Hepatocyte (in vitro differentiated cells): ENCODE results near the gene HDDC3. TPM values are rescaled to one million over a fixed set of nuclear protein-coding genes. Genes with fewer than 3 reads are reported as not detected.
"Not testable (repeated sequence)": the region's sequence is repeated elsewhere in the genome, so short reads cannot be mapped to it uniquely, and the experiment has no call there.

ENCODE experiments used
- DNase-seq: peaks from one replicate; pipeline ENCODE4 v3.0.0-alpha.2; 2016; ENCODE audit warnings: low spot score
- H2AFZ ChIP-seq: fragments of 200-600 bp; sonication (generic); 2 replicates; pipeline ENCODE4 v1.6.0; 2016; ENCODE audit warnings: antibody characterized with exemption, mild to moderate bottlenecking
- H3K27ac ChIP-seq: fragments of 200-600 bp; sonication (generic); 2 replicates; pipeline ENCODE4 v1.5.1; 2016; ENCODE audit warnings: mild to moderate bottlenecking
- H3K27me3 ChIP-seq: fragments of 200-600 bp; sonication (generic); 2 replicates; pipeline ENCODE4 v1.6.1; 2016
- H3K36me3 ChIP-seq: fragments of 200-600 bp; sonication (generic); replicated peaks from 2 replicates; pipeline ENCODE4 v1.5.1; 2016; ENCODE audit warnings: low read depth; ENCODE audit not compliant: insufficient read depth
- H3K4me1 ChIP-seq: fragments of 200-600 bp; sonication (generic); 2 replicates; pipeline ENCODE4 v1.5.1; 2016; ENCODE audit warnings: mild to moderate bottlenecking, moderate library complexity; ENCODE audit not compliant: insufficient read depth
- H3K4me2 ChIP-seq: fragments of 200-600 bp; sonication (generic); 2 replicates; pipeline ENCODE4 v1.6.0; 2016
- H3K4me3 ChIP-seq: fragments of 200-600 bp; sonication (generic); 2 replicates; pipeline ENCODE4 v1.5.1; 2016; ENCODE audit warnings: mild to moderate bottlenecking
- H3K79me2 ChIP-seq: fragments of 200-600 bp; sonication (generic); 2 replicates; pipeline ENCODE4 v1.6.0; 2017; ENCODE audit warnings: mild to moderate bottlenecking
- H3K9me2 ChIP-seq: fragments of 200-600 bp; sonication (generic); replicated peaks from 2 replicates; pipeline ENCODE4 v1.6.0; 2017; ENCODE audit warnings: mild to moderate bottlenecking; ENCODE audit not compliant: insufficient read depth
- H3K9me3 ChIP-seq: fragments of 200-600 bp; sonication (generic); 2 replicates; pipeline ENCODE4 v1.5.1; 2016; ENCODE audit warnings: low read depth, mild to moderate bottlenecking
- H4K20me1 ChIP-seq: fragments of 200-600 bp; sonication (generic); 2 replicates; pipeline ENCODE4 v1.6.0; 2016; ENCODE audit warnings: mild to moderate bottlenecking; ENCODE audit not compliant: insufficient read depth, poor library complexity, severe bottlenecking
- CTCF ChIP-seq: fragments of 200-600 bp; sonication (generic); IDR thresholded peaks from 2 replicates; pipeline ENCODE4 v1.5.1; 2016; ENCODE audit warnings: antibody characterized with exemption, mild to moderate bottlenecking; ENCODE audit not compliant: poor library complexity
- EZH2 ChIP-seq: fragments of 200-600 bp; sonication (generic); IDR thresholded peaks from 2 replicates; pipeline ENCODE4 v1.6.1; 2016; ENCODE audit warnings: antibody characterized with exemption, mild to moderate bottlenecking, borderline replicate concordance
- EZH2phosphoT487 ChIP-seq: fragments of 200-600 bp; sonication (generic); IDR thresholded peaks from one replicate; pipeline ENCODE4 v1.6.1; 2018; ENCODE audit warnings: antibody characterized with exemption, mild to moderate bottlenecking, low read depth, moderate library complexity; ENCODE audit not compliant: unreplicated experiment, severe bottlenecking
- WGBS: methylation state at CpG from one replicate; pipeline ENCODE4 v1.1.6; 2016; ENCODE audit warnings: low lambda C conversion rate; ENCODE audit errors: missing lambda C conversion rate; 5-methylcytosine and 5-hydroxymethylcytosine counted together
- polyA plus RNA-seq: library from polyadenylated mRNA; unstranded; fragments of >200 nt; fragmentation: Nextera tagmentation; extraction: Ambion mirVana; gene quantifications from 2 replicates; pipeline ENCODE4 v1.2.1, GENCODE V29; 2016
- total RNA-seq: library from RNA; depleted of rRNA; stranded (reverse); fragments of >200 nt; gene quantifications from 2 replicates; pipeline ENCODE4 v1.2.3, GENCODE V29; 2014

The HDDC3 gene
- total and polyA plus RNA-seq, 2 experiments from 2014 or later = 15.4 to 20.0 TPM

GRCh38 chr15:90902040-90902839 is 30.1 kb downstream of the HDDC3 start:
- H3K27me3 ChIP-seq = no peaks in the 10 kb centered on the region
- H3K79me2 ChIP-seq = peaks cover 3% of the 10 kb centered on the region
- no peaks in the 10 kb centered on the region for H4K20me1 ChIP-seq
- H3K4me2 ChIP-seq = peak overlapping the region; percentile 84
- H3K9me2 ChIP-seq = no peaks in the 10 kb centered on the region
- no peaks in the 10 kb centered on the region for H3K9me3 ChIP-seq
- H3K4me1 ChIP-seq = peaks cover 13% of the 10 kb centered on the region
- peak; percentile 69 for TF ChIP-seq CTCF
- no peak for TF ChIP-seq EZH2phosphoT487
- no peak for TF ChIP-seq EZH2
- peak overlapping the region; percentile 72 for H2AFZ ChIP-seq
- no peaks in the 10 kb centered on the region for H3K36me3 ChIP-seq
- H3K27ac ChIP-seq = peak overlapping the region; percentile 95
- under 1% methylated on average over 40 of the region's 71 CpGs for WGBS
- peak overlapping the region; percentile 50 for H3K4me3 ChIP-seq
- peak; percentile 92 for DNase-seq

DNA sequence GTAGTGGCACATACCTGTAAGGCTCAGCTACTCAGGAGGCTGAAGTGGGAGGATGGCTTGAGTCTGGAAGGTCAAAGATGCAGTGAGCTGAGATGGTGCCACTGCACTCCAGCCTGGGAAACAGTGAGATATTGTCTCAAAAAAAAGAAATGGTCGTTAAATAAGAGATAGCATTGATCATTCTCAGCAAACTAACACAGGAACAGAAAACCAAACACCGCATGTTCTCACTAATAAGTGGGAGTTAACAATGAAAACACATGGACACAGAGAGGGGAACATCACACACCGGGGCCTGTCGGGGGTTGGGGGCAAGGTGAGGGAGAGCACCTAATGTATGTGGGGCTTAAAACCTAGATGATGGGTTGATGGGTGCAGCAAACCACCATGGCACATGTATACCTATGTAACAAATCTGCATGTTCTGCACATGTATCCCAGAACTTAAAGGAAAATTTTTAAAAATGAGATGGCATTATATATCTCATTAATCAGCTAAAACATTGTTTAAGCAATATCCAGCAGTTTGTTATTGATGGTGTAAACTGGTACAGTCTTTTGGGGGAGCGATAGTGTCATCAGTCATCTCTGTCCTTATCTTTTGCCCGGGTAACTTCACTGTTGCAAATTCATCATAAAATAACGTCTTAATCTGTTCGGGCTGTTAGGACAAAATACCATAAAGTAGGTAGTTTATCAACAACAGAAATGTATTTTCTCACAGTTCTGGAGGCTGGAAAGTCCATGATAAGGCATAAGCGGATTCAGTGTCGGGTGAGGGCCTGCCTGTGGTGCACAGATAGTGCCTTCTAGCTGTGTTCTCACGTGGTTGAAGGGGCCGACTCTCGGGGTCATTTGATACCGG is 30.9 kb downstream of the HDDC3 start:
- TF ChIP-seq EZH2phosphoT487 = no peak
- no peak for TF ChIP-seq EZH2
- no peaks in the 10 kb centered on the region for H4K20me1 ChIP-seq
- peaks cover 3% of the 10 kb centered on the region for H3K79me2 ChIP-seq
- DNase-seq = no peak
- H3K4me3 ChIP-seq = peak overlapping the region; percentile 50
- peak overlapping the region; percentile 95 for H3K27ac ChIP-seq
- peak overlapping the region; percentile 84 for H3K4me2 ChIP-seq
- H3K9me2 ChIP-seq = no peaks in the 10 kb centered on the region
- peaks cover 13% of the 10 kb centered on the region for H3K4me1 ChIP-seq
- no peaks in the 10 kb centered on the region for H3K36me3 ChIP-seq
- 56% methylated on average over 14 of the region's 14 CpGs for WGBS
- no peaks in the 10 kb centered on the region for H3K27me3 ChIP-seq
- H2AFZ ChIP-seq = peak overlapping the region; percentile 72
- no peaks in the 10 kb centered on the region for H3K9me3 ChIP-seq

- not testable (repeated sequence) for H3K9me2 ChIP-seq, H4K20me1 ChIP-seq, DNase-seq, H2AFZ ChIP-seq, H3K4me2 ChIP-seq, H3K4me1 ChIP-seq, H3K27ac ChIP-seq, H3K4me3 ChIP-seq, H3K27me3 ChIP-seq, H3K79me2 ChIP-seq, H3K36me3 ChIP-seq, H3K9me3 ChIP-seq
- over 99% methylated on average over 14 of the region's 14 CpGs for WGBS
Measured at GRCh38 chr15:90897131-90897655, 35.2 kb downstream of the HDDC3 start.

GRCh38 chr15:90895571-90896117 is 36.7 kb downstream of the HDDC3 start:
- no peaks in the 10 kb centered on the region for H3K79me2 ChIP-seq
- no peak overlapping the region for H3K27ac ChIP-seq
- TF ChIP-seq CTCF (no peak), EZH2 (no peak), EZH2phosphoT487 (no peak)
- no peaks in the 10 kb centered on the region for H3K4me1 ChIP-seq
- H3K27me3 ChIP-seq = no peaks in the 10 kb centered on the region
- no peaks in the 10 kb centered on the region for H3K36me3 ChIP-seq
- H3K4me2 ChIP-seq = no peak overlapping the region
- H3K9me3 ChIP-seq = no peaks in the 10 kb centered on the region
- H4K20me1 ChIP-seq = no peaks in the 10 kb centered on the region
- H3K4me3 ChIP-seq = no peak overlapping the region
- no peak overlapping the region for H2AFZ ChIP-seq
- H3K9me2 ChIP-seq = no peaks in the 10 kb centered on the region
- DNase-seq = no peak
- 90% methylated on average over 10 of the region's 10 CpGs for WGBS
